B cell (primary cell): ENCODE data around the gene PALLD. TPM values are rescaled to one million over a fixed set of nuclear protein-coding genes. Genes with fewer than 3 reads are reported as not detected.

Experiments
- ATAC-seq: fragments of 200-7000 bp; cut with Tn5 transposase; one replicate; pipeline ENCODE4 v1.10.0; 2021; ENCODE audit warnings: low read depth, mild to moderate bottlenecking, moderate number of reproducible peaks, moderate library complexity
- CTCF ChIA-PET: fragments of 350-600 bp; sonication (Branson Sonifier 250); formaldehyde crosslinking; loops from one replicate; lab custom pipeline; 2021; ENCODE audit warnings: antibody characterized with exemption, inconsistent platforms; lab: Charles Lee
- POLR2A ChIA-PET: fragments of 350-600 bp; sonication (Branson Sonifier 250); formaldehyde crosslinking; loops from one replicate; lab custom pipeline; 2021; ENCODE audit warnings: antibody characterized with exemption; lab: Charles Lee
- DNase-seq: peaks from one replicate; pipeline ENCODE4 v3.0.0; 2013
- H2AFZ ChIP-seq: 2 replicates; pipeline ENCODE4 v1.6.1; 2012; ENCODE audit warnings: mild to moderate bottlenecking, low read depth, low read length; ENCODE audit not compliant: insufficient read depth, poor library complexity, severe bottlenecking
- H3K27ac ChIP-seq, 2 donors: 1 replicate in 1 of 2; 2 replicates in 1 of 2; pipeline ENCODE4 v1.5.1; 2012 to 2013; ENCODE audit warnings: low read length in 2 of 2, mild to moderate bottlenecking in 2 of 2, moderate library complexity in 1 of 2
- H3K27me3 ChIP-seq, 4 experiments: fragments of 200-600 bp in 1 of 4; sonication (generic) in 1 of 4; replicated peaks in 1 of 4; 1 replicate in 2 of 4; 2 replicates in 2 of 4; pipeline versions ENCODE4 v1.6.1 to v1.7.0; 2013 to 2016; ENCODE audit warnings: low read length in 3 of 4, mild to moderate bottlenecking in 2 of 4, mixed read lengths in 1 of 4, moderate library complexity in 1 of 4; ENCODE audit not compliant: insufficient read depth in 4 of 4, control insufficient read depth in 3 of 4; ENCODE audit errors: control extremely low read depth in 1 of 4
- H3K36me3 ChIP-seq, 2 experiments: replicated peaks in 1 of 2; 1 replicate in 1 of 2; 2 replicates in 1 of 2; pipeline versions ENCODE4 v1.6.1 to v1.7.1; 2013; ENCODE audit warnings: low read length in 1 of 2; ENCODE audit not compliant: insufficient read depth in 2 of 2, control insufficient read depth in 1 of 2; ENCODE audit errors: control extremely low read depth in 1 of 2, extremely low read depth in 1 of 2
- H3K4me1 ChIP-seq, 2 donors: fragments of 200-600 bp in 1 of 2; sonication (generic) in 1 of 2; 1 replicate in 1 of 2; 2 replicates in 1 of 2; pipeline versions ENCODE4 v1.5.1 to v1.6.1; 2013 to 2017; ENCODE audit warnings: low read length in 2 of 2; ENCODE audit not compliant: control insufficient read depth in 2 of 2, insufficient read depth in 2 of 2
- H3K4me2 ChIP-seq: replicated peaks from 2 replicates; pipeline ENCODE3; 2012; ENCODE audit warnings: mild to moderate bottlenecking, low read depth, low read length; ENCODE audit not compliant: poor library complexity, severe bottlenecking
- H3K4me3 ChIP-seq, 5 experiments: fragments of 200-600 bp in 1 of 5; sonication (generic) in 1 of 5; 1 replicate in 3 of 5; 2 replicates in 2 of 5; pipeline versions ENCODE4 v1.5.1 to v1.7.0; 2011 to 2016; ENCODE audit warnings: low read length in 4 of 5, mild to moderate bottlenecking in 4 of 5, low read depth in 2 of 5, control low read depth in 1 of 5, moderate library complexity in 1 of 5; ENCODE audit not compliant: insufficient read depth in 1 of 5; ENCODE audit errors: control extremely low read depth in 1 of 5, extremely low read depth in 1 of 5
- H3K79me2 ChIP-seq: fragments of 200-600 bp; sonication (generic); one replicate; pipeline ENCODE4 v1.6.0; 2016; ENCODE audit warnings: low read length; ENCODE audit not compliant: control insufficient read depth, insufficient read depth
- H3K9ac ChIP-seq: fragments of 200-600 bp; sonication (generic); 2 replicates; pipeline ENCODE4 v1.6.1; 2017; ENCODE audit warnings: mild to moderate bottlenecking, low read length, moderate library complexity
- H3K9me3 ChIP-seq, 3 donors: one replicate each; pipeline versions ENCODE4 v1.6.1 to v1.7.1; 2013; ENCODE audit warnings: low read length in 2 of 3; ENCODE audit not compliant: control insufficient read depth in 2 of 3, insufficient read depth in 1 of 3; ENCODE audit errors: control extremely low read depth in 1 of 3
- H4K20me1 ChIP-seq: 2 replicates; pipeline ENCODE4 v1.6.0; 2012; ENCODE audit warnings: mild to moderate bottlenecking, low read length; ENCODE audit not compliant: insufficient read depth, control insufficient read depth, poor library complexity, severe bottlenecking
- H3K27ac Mint-ChIP-seq: one replicate; pipeline ENCODE4 v1.8.0; 2021; ENCODE audit warnings: mixed read lengths
- H3K27me3 Mint-ChIP-seq: one replicate; pipeline ENCODE4 v1.8.0; 2021; ENCODE audit warnings: mixed read lengths
- H3K4me1 Mint-ChIP-seq: one replicate; pipeline ENCODE4 v1.8.0; 2021; ENCODE audit warnings: mixed read lengths
- H3K4me3 Mint-ChIP-seq: one replicate; pipeline ENCODE4 v1.8.0; 2021; ENCODE audit warnings: mixed read lengths
- H3K9me3 Mint-ChIP-seq: one replicate; pipeline ENCODE4 v1.8.0; 2022; ENCODE audit warnings: mixed read lengths; ENCODE audit not compliant: insufficient read depth
- EZH2 ChIP-seq: IDR thresholded peaks from 2 replicates; pipeline ENCODE4 v1.6.1; 2012; ENCODE audit warnings: borderline replicate concordance, low read depth, mild to moderate bottlenecking, moderate library complexity, low read length; ENCODE audit not compliant: insufficient read depth, poor library complexity, severe bottlenecking
- WGBS: methylation state at CpG from one replicate; pipeline ENCODE4 v1.1.5; 2013; ENCODE audit warnings: missing lambda C conversion rate; ENCODE audit not compliant: insufficient coverage; 5-methylcytosine and 5-hydroxymethylcytosine counted together
- intact Hi-C: fragments of 100-400 bp; cut with micrococcal nuclease; formaldehyde crosslinking; loops from one replicate; pipeline ENCODE4 v1.10.0; 2022
- polyA plus RNA-seq: library from polyadenylated mRNA; depleted of rRNA; stranded (reverse); fragments of >200 nt; gene quantifications from 2 replicates; pipeline ENCODE4 v1.2.3, GENCODE V29; 2012
- total RNA-seq, 2 donors: library from RNA; stranded (reverse); fragments of 120-200 nt in 1 of 2; gene quantifications; 1 replicate in 1 of 2; 2 replicates in 1 of 2; pipeline versions ENCODE4 v1.2.3 to v1.2.4, GENCODE V29; 2013 to 2022
- TF ChIP-seq, protein P1 (sequence below): fragments of 200-600 bp; IDR thresholded peaks from one replicate; pipeline ENCODE4 v1.8.0; 2022; ENCODE audit warnings: antibody characterized with exemption, mild to moderate bottlenecking

PALLD gene
- total and polyA plus RNA-seq, 2 donors (not counting 1 experiment from before 2014, with no cell fraction given): 0.63 to 0.71 TPM

DNA sequence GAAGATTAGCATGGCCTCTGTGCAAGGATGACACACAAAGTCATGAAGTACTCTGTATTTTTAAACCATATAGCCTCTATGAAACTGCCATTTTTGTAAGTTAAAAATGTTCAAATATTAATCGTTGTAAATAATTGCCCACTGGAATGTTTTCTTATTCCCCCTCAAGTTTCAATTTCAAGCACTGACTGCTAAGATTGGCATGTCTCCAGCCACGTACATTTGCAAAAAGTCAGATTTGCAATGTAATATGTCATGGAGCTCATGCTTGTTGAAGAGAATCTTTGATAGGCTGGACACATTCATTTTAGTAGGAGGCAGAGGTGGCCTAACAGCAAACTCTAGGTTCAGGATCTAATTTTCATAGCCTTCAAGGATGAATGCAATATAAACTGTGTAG, 388.5 kb downstream of the PALLD start:
- Mint-ChIP-seq H3K4me1 (peaks cover 11% of the 10 kb centered on the region), H3K27ac (no peak overlapping the region), H3K9me3 (no peaks in the 10 kb centered on the region), H3K27me3 (no peaks in the 10 kb centered on the region), H3K4me3 (no peak overlapping the region)
- H3K27ac ChIP-seq: no peak overlapping the region
- ATAC-seq: no peak
- H3K4me3 ChIP-seq: no peak overlapping the region
- no peaks in the 10 kb centered on the region for H3K36me3 ChIP-seq
- H4K20me1 ChIP-seq: no peaks in the 10 kb centered on the region
- no peaks in the 10 kb centered on the region for H3K27me3 ChIP-seq
- ChIA-PET CTCF (interaction anchor here (1.1 kb wide), 1 partner anchor 38 kb away, joined by 3 read pairs; no protein-coding TSS in a partner anchor), POLR2A (no interaction called here)
- 80% methylated on average over 1 of the region's 2 CpGs for WGBS
- TF ChIP-seq, protein P1, sequence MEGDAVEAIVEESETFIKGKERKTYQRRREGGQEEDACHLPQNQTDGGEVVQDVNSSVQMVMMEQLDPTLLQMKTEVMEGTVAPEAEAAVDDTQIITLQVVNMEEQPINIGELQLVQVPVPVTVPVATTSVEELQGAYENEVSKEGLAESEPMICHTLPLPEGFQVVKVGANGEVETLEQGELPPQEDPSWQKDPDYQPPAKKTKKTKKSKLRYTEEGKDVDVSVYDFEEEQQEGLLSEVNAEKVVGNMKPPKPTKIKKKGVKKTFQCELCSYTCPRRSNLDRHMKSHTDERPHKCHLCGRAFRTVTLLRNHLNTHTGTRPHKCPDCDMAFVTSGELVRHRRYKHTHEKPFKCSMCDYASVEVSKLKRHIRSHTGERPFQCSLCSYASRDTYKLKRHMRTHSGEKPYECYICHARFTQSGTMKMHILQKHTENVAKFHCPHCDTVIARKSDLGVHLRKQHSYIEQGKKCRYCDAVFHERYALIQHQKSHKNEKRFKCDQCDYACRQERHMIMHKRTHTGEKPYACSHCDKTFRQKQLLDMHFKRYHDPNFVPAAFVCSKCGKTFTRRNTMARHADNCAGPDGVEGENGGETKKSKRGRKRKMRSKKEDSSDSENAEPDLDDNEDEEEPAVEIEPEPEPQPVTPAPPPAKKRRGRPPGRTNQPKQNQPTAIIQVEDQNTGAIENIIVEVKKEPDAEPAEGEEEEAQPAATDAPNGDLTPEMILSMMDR: no peak
- H3K4me2 ChIP-seq: no peak overlapping the region
- H3K9me3 ChIP-seq: no peaks in the 10 kb centered on the region
- no peaks in the 10 kb centered on the region for H3K79me2 ChIP-seq
- H3K4me1 ChIP-seq: peaks cover 12 to 13% of the 10 kb centered on the region in 2 donors
- no peak overlapping the region for H3K9ac ChIP-seq
- intact Hi-C loops: no loop called here
- DNase-seq: no peak
- H2AFZ ChIP-seq: no peak overlapping the region

DNA sequence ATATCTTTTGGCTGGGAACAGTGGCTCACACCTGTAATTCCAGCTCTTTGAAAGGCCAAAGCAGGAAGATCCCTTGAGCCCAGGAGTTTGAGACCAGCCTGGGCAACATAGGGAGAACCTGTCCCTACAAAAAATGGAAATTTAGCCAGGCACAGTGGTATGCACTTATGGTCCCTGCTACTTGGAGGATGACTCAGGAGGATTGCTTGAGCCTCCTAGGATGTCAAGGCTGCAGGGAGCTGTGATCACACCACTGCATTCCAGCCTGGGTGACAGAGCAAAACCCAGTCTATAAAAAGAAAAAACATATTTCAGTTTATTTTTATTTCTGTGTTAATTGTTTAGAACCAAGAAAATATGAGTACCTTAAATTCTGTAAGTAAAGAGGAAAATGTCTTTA, 389.5 kb downstream of the PALLD start:
- DNase-seq: no peak
- no peak overlapping the region for H3K4me3 Mint-ChIP-seq
- H3K4me3 ChIP-seq: no peak overlapping the region
- intact Hi-C loops: no loop called here
- no peak overlapping the region for H3K27ac Mint-ChIP-seq
- TF ChIP-seq, protein P1: no peak
- no peak for TF ChIP-seq EZH2
- H3K9me3 ChIP-seq: no peaks in the 10 kb centered on the region
- no peak overlapping the region for H3K27ac ChIP-seq
- H3K79me2 ChIP-seq: no peaks in the 10 kb centered on the region
- ATAC-seq: no peak
- ChIA-PET POLR2A (no interaction called here), CTCF (no interaction called here)
- H3K9me3 Mint-ChIP-seq: no peaks in the 10 kb centered on the region
- peaks cover 6% of the 10 kb centered on the region for H3K4me1 Mint-ChIP-seq
- no peaks in the 10 kb centered on the region for H3K27me3 Mint-ChIP-seq
- H4K20me1 ChIP-seq: no peaks in the 10 kb centered on the region
- H3K4me2 ChIP-seq: no peak overlapping the region
- H3K27me3 ChIP-seq: no peaks in the 10 kb centered on the region
- H3K36me3 ChIP-seq: no peaks in the 10 kb centered on the region
- no peak overlapping the region for H3K9ac ChIP-seq
- H2AFZ ChIP-seq: no peak overlapping the region
- peaks cover 2 to 3% of the 10 kb centered on the region in 2 donors for H3K4me1 ChIP-seq
